ENCODE data around the gene SERINC5. TPM values are rescaled to one million over a fixed set of nuclear protein-coding genes. Genes with fewer than 3 reads are reported as not detected.

SERINC5 gene
- total RNA-seq, 2 experiments from 2014 or later: 26.5 to 27.8 TPM

GRCh38 chr5:80070338-80071056, 185.4 kb downstream of the SERINC5 start:
- ChIA-PET POLR2A (no interaction called here), CTCF (no interaction called here)

DNA sequence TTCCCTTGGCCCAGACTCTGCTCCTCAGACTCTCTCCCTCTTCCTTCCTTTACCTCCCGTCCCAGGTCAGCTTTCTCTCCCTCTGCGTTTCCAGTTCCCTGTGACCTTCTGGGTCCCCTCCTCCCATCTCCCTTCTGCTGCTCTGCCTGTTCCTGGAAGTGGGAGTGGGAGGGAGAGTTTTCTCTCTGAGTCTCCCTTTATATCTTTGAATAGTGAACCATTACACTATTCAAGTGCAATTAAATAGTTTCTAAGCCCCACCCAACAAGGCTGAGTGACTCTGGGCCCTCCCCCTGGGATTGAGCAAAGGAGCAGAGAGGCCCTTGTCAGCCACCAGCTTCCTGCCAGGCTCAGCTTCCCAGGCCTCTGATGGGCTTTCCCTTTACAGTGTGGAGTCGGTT, 185.9 kb downstream of the SERINC5 start:
- POLR2A ChIA-PET: no interaction called here
- CTCF ChIA-PET: no interaction called here

DNA sequence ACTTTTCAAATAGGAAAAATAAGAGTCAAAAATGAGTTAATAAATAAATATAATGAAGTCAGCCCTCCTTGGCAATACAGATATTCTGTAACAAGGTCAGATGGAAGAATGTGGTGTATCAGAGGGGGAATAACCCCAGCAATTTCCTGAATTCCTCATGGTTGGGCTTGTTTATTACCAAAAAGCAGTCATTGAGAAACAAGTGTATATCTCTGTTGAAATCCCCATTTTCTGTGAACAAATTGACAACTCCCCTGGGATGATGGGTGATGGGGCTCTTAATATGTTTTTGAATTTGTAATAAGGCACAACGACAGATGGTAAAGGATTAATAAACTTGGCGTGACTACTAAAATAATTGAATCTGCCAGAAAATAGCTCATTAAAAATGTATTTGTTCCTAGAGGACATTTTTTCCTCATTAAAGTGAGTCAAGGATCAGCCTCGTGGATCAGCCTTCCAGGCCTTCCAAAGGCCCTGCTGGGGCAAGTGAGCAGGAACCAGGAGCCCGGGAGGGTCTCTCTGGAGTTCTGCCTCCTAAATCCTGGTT, 186.5 kb downstream of the SERINC5 start:
- ChIA-PET POLR2A (no interaction called here), CTCF (no interaction called here)

GRCh38 chr5:80068775-80069174, 187.1 kb downstream of the SERINC5 start:
- ChIA-PET CTCF (interaction anchor here (0.6 kb wide), 1 partner anchor 206 kb away, joined by 4 read pairs; no protein-coding TSS in a partner anchor), POLR2A (no interaction called here)

DNA sequence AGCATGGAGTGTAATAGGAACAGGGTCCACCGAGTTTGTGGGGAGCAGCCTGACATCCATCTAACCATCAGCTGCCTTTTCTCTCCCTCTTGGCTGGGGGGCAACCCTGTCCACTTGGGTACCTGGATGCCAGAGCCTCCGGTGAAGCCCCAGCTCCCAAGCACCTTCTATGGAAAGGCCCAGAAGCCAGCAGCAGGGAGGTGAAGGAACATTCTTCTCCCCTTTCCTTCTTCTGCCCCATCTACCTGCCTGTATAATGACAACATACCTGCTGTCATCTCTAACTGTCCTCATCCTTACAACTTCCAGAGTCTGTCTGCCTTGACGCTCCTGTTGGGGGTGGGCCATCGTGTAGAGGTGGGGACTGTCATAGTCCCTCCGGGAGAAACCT, 187.6 kb downstream of the SERINC5 start:
- ChIA-PET POLR2A (no interaction called here), CTCF (interaction anchor here (0.6 kb wide), 1 partner anchor 206 kb away, joined by 4 read pairs; no protein-coding TSS in a partner anchor)

- POLR2A ChIA-PET: no interaction called here
- CTCF ChIA-PET: no interaction called here
These were observed 188.2 kb downstream of the SERINC5 start for GRCh38 chr5:80067531-80068245.

DNA sequence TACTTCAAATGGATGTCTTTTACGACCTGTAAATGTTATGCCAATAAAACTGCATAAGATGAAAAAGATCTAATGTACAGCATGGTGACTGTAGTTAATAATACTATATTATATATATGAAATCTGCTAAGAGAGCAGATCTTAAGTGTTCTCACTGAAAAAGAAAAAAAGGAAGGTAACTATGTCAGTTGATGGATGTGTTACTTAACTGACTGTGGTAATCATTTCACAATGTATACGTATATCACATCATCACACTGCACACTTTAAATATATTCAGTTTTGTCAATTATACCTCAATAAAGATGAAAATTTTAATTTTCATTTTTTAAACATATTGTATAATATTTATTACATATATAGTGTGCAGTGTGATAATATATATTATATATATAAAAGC, 188.8 kb downstream of the SERINC5 start:
- ChIA-PET POLR2A (no interaction called here), CTCF (no interaction called here)

DNA sequence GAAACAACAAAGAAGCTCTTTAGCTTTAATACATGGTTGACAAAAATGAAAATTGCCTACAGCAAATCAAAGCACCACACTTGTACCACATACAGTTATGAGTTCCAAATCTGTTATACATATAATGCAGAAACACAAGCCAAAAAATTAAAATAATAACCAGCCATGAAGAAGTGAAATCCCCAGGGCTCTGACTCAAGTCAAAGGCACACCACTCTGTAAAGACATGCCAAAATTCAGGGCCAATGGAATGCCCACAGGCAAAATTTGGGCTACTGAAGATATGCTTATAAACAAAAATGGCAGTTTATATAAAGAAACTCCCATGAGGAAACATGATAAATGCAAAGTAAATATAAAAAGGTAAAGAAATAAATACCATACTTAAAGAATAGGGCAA, 191.7 kb downstream of the SERINC5 start:
- POLR2A ChIA-PET: no interaction called here

More for the DNA sequence above, 191.7 kb downstream of the SERINC5 start:
- CTCF ChIA-PET: no interaction called here

Other genes with a start within 250 kb of the SERINC5 start
- 1 to 10 TPM; 1.7 to 1.8 TPM for gene THBS4, start 220.7 kb downstream of the SERINC5 start, total RNA-seq
- gene SPZ1, start 64.0 kb upstream of the SERINC5 start, total RNA-seq: not detected
- gene ZFYVE16, start 152.0 kb upstream of the SERINC5 start, total RNA-seq: 10 to 100 TPM in 1 of 2 experiments, 1 to 10 TPM in 1; 9.2 to 16.3 TPM
- gene FAM151B, start 232.1 kb upstream of the SERINC5 start, total RNA-seq: under 1 TPM; 0.10 to 0.42 TPM